ENCODE results near the gene PLIN5.
A peak's percentile ranks its signal among the peaks of the same experiment; 100 is the strongest.
"Not testable (repeated sequence)": the region's sequence is repeated elsewhere in the genome, so short reads cannot be mapped to it uniquely, and the experiment has no call there.

Gene PLIN5

GRCh38 chr19:4528843-4529242 is 6.2 kb downstream of the PLIN5 start:
- no peak overlapping the region for H3K4me3 ChIP-seq (ENCODE audit: low read depth, low read length)
- no peak for TF ChIP-seq CTCF (IDR thresholded peaks at IDR 0.05; ENCODE audit: low read depth, low read length)

GRCh38 chr19:4527377-4527776 is 7.6 kb downstream of the PLIN5 start:
- H3K4me3 ChIP-seq (ENCODE audit: low read depth, low read length) = not testable (repeated sequence)

- H3K4me3 ChIP-seq (ENCODE audit: low read depth, low read length) = no peak overlapping the region
- no peak for TF ChIP-seq CTCF (IDR thresholded peaks at IDR 0.05; ENCODE audit: low read depth, low read length)
Observed at GRCh38 chr19:4525563-4526002, 9.4 kb downstream of the PLIN5 start.

GRCh38 chr19:4524808-4525562 is 10.0 kb downstream of the PLIN5 start:
- TF ChIP-seq CTCF (IDR thresholded peaks at IDR 0.05; ENCODE audit: low read depth, low read length) = peak; percentile 82
- no peak overlapping the region for H3K4me3 ChIP-seq (ENCODE audit: low read depth, low read length)

GRCh38 chr19:4523306-4524110 is 11.5 kb downstream of the PLIN5 start:
- no peak overlapping the region for H3K4me3 ChIP-seq (ENCODE audit: low read depth, low read length)
- peak; percentile 83 for TF ChIP-seq CTCF (IDR thresholded peaks at IDR 0.05; ENCODE audit: low read depth, low read length)

- TF ChIP-seq CTCF (IDR thresholded peaks at IDR 0.05; ENCODE audit: low read depth, low read length) = no peak
- no peak overlapping the region for H3K4me3 ChIP-seq (ENCODE audit: low read depth, low read length)
Observed at GRCh38 chr19:4522291-4523002, 12.6 kb downstream of the PLIN5 start.

- no peak for TF ChIP-seq CTCF (IDR thresholded peaks at IDR 0.05; ENCODE audit: low read depth, low read length)
- no peak overlapping the region for H3K4me3 ChIP-seq (ENCODE audit: low read depth, low read length)
Observed at GRCh38 chr19:4521888-4522242, 13.2 kb downstream of the PLIN5 start.
